HG03139 (cell line): ENCODE measurements around the gene LMBRD2.
"Not testable (repeated sequence)": the region's sequence is repeated elsewhere in the genome, so short reads cannot be mapped to it uniquely, and the experiment has no call there.

ENCODE experiments used
- ATAC-seq: cut with Tn5 transposase; IDR thresholded peaks from one replicate; pipeline ENCODE4 v1.9.1; 2021; ENCODE audit not compliant: unreplicated experiment

The LMBRD2 gene

DNA sequence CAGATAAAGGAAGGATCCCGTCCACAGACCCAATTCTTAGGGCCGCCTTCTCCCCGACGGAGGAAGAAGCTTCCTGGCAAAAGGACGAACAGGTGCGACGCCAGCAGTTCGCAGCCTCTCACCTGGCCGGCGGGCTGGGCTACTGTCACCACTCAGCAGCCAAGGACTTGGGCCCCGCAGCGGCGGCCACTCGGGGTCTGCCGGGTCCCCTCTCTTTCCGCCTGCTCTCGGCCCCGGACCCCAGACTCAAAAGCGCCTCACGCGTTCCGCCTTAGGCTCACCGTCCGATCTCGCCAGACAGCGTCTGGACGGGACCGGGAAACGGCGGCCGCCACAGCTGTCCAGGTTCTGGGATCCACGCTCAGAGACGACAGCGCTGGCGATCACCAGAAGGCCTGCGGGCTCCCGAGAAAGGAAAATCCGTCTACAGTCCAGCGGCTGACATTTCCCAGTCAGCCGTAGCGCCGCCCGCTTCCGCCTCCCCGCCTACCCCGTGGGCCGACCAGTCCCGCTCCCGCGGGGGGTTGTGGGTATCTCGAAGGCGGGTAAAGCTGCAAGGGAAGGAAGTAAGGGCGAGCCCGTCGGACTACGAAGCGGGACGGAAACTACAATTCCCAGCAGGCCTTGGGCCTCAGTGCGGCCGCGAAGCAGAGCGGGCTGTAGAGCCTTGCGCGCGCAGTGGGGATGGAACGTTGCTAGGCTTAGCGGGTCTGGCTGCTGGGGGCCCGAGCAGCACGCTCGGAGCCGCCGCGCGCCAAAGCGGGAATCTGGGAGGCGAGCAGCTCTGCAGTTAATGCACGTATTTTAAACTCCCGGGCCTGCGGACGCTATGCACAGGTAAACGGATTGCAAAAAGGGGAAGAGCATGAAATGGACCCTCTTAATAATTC lies at the start of gene LMBRD2, which contains the start of gene SKP2:
Gene LMBRD2, minus strand, starts transcription at position 454 of the 890 bp plus-strand sequence. CDS start 8,538 bp downstream, outside the sequence.
Gene SKP2, plus strand, starts transcription at position 678 of the 890 bp plus-strand sequence. Its CDS starts 152 bp downstream, at position 830.
- peak; percentile 97 for ATAC-seq

DNA sequence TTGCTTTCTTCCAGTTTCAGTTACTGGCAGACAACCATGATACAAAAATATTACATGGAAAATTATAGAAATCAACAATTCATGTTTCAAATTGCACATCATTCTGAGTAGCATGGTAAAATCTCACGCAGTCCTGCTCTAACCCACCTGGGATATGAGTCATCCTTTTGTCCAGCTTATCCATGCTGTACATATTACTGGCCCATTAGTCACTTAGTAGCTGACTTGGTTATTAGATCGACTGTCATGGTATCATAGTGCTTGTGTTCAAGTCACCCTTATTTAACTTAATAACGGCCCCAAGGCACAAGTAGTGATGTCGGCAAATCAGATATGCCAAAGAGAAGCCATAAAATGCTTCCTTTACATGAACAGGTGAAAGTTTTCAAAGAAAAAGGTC lies 48.8 kb upstream of the LMBRD2 start:
- ATAC-seq, result no peak

DNA sequence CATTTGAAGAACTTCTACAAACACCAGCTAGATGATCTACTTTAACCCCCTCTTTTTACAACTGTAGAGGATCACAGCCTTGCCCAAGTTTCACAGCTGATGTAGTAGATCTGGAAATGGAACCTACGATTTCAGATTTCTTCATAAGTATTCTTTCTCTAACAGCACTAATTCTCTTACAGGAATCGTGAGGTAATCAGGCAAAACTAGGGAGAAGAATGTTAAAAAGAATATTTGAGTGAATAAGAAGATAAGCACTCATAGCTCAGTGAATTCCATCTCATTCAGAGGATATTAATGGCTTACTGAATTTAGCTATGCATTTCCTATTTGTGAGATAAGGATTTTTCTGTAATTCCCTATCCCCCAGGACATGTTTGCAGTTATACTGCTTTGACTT lies 47.9 kb upstream of the LMBRD2 start:
- ATAC-seq, result no peak

DNA sequence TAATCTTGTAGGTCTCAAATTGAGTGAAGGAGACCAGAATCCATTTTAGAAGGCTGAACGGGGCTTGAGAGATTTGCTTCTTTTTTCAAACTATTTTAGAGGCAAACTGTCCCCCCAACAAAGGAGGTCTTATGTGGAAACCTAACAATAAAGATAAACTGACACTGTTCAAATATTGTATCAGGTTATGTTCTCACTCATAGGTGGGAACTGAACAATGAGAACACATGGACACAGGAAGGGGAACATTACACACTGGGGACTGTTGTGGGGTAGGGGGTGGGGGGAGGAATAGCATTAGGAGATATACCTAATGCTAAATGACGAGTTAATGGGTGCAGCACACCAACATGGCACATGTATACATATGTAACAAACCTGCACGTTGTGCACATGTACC lies 47.1 kb upstream of the LMBRD2 start:
- not testable (repeated sequence) for ATAC-seq

DNA sequence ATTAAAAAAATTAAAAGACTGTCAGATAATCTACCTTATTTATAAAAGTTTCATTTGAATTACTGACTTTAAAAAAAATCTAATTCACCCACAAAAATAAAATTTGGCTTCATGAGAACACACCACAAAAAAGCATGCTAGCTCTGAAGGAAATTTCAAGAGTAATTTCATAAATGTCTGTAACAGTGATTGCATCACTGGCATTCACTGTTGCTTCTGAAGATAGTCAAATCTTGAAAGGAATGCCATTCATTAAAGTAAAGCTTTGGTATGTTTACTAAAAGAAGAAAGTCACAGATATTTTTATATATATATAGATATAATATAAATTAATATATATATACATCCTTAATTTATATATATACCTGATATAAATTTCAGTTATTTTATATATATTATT lies 46.6 kb upstream of the LMBRD2 start:
- no peak for ATAC-seq

DNA sequence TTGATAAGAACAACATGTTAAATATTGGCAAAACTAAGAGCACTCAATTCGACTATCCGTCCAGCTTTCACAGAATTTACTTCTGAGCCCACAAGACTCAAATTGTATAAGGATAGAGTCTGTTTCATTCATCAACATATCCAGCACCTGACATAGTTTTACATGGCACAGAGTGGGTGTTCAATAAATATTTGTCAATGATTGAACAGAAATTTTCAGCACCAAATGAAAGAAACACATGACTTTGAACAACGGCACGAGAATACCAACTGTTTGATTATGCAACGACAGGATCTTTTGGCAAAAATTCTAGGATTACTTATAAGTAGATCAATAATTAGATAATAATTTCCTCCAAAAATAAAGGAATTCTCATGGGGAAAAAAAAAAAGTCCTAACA lies 42.1 kb upstream of the LMBRD2 start:
- ATAC-seq, result no peak

DNA sequence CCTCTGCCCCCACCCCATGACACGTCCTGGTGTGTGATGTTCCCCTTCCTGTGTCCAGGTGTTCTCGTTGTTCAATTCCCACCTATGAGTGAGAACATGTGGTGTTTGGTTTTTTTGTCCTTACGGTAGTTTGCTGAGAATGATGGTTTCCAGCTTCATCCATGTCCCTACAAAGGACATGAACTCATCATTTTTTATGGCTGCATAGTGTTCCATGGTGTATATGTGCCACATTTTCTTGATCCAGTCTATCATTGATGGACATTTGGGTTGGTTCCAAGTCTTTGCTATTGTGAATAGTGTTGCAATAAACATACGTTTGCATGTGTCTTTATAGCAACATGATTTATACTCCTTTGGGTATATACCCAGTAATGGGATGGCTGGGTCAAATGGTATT lies 32.7 kb upstream of the LMBRD2 start:
- ATAC-seq, result not testable (repeated sequence)

DNA sequence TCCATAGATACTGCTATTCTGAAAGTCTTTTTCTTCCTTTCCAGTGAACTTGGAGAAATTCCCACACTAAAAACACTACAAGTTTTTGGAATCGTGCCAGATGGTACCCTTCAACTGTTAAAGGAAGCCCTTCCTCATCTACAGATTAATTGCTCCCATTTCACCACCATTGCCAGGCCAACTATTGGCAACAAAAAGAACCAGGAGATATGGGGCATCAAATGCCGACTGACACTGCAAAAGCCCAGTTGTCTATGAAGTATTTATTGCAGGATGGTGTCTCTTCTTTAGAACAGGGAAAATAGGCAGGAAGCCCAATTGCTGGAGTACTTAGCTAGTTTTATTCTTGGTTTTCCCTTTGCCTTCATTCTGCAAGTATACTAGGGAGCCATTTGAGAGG lies 30.1 kb upstream of the LMBRD2 start:
- ATAC-seq, result no peak

DNA sequence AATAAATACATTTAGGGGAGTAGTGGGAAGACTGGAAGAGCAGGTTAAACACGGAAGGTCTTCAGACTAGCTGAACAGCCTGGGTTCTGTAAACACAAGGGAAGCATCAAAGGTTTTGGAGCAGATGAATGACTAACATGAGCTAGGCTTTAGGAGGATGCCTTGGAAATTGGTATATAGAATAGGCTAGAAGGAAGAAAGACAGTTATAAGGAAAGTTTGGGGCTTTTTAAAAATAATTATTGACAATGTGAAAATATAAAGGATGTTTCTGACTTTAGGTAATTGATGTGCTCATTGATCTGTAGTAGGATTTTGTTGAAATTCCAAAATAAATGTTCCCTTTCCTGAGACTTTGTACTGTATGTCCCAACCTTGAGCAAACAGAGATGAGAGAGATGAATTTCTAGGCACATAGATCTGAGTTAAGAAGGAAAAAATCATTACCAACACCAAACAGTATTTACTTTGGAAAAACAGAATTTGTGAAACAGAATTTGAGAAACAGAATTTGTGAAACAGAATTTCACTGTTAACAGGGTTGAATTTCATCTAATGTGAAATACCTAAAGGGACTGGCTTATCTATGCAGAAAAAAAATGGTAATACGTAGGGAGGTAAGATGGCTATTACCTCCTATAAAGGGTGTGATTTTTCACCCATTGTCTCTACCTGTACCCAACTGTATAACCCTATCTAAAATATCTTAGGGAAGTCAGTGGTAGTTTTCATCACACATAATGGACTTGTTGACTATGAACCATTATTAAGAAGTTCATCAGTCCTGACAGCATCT lies 29.1 kb upstream of the LMBRD2 start:
- no peak for ATAC-seq

DNA sequence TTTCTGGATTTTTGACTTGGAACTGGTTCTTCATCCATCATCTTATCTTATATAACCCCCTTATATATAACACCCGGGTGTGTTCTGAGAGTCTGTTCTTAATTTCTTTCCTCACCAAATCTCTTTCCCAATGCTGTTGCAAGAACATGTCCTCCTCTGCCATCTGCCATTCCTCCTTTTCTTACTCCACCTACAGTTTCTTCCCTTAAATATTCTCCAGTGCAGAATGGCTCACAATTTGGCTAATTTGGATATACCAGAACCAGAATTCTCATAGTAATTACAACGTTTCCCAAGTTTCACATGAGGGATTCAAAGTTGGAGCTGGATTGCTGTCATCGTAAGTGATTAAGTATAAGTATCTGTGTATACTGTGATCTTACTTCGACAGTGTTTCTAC lies 28.3 kb upstream of the LMBRD2 start:
- no peak for ATAC-seq

DNA sequence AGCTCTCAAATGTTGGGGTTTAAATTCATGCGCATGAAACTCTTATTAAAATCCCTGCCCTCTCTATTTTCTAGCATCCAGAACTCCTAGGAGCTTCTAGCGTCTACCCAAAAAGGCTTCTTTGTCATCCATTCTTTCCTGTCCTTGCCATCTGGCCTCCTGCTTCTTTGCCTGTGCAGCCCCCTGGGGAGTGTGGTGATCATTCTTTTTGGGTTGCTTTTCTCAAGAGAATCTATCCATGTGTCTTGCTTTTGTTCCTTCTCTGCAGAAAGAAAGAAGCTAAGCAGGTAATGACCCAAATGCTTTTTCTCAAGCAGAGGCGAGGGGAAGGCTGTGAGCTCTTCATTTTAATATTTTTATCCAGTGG lies 26.8 kb upstream of the LMBRD2 start:
- ATAC-seq, result no peak

DNA sequence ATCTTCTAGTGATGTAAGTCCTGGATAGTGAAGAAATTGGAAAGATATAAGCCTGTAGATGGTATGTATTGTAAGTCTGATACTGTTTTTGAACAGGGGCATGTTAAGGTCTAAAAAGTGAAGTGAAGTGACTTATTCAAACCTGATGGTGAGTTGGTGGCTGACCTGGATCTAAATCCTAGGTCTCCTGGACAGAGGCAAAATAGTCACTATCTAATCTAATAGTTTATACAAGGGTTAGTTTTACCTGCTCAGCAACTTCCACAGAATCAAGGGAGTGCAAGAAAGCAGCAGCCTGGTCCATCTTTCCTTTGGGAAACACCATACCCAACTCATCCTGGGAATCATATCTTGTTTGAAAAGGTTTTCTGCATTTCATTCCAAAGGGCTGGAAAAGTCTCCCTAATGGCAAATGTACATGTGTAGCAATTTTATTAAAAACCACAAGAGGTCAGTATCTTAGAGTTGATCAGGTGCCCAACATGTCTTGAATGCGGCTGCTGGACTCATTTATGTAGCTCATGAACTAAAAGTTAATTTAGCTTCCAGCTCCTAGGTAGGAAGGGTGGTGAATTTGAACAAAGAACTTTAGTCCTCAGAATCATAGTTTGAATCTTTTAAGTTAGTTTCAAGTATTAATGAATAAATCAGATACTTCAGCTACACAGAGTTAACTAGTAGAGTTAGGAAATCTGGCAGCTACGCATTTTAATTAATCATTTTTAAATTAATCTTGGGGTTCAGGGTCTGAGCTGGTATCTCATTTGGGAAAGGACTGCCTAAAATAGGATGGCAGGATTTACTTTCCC lies 26.2 kb upstream of the LMBRD2 start:
- ATAC-seq, result no peak

DNA sequence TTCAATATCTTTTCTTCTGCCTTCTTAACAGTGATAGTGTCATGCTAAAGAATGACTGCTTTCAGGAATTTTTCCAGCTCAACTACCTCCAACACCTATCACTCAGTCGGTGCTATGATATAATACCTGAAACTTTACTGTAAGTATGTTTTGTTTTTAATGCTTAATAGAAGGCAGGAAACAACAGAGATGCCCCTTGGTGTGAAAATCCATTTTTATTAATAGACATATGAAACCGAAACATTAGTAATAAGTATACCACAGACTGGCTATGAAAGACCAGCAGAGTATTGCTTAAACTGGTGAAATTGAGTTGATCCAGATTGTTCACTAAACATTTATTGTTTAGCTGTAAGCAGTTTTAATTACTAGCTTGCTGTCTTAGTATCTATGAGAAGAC lies 25.5 kb upstream of the LMBRD2 start:
- ATAC-seq, result peak; percentile 95

DNA sequence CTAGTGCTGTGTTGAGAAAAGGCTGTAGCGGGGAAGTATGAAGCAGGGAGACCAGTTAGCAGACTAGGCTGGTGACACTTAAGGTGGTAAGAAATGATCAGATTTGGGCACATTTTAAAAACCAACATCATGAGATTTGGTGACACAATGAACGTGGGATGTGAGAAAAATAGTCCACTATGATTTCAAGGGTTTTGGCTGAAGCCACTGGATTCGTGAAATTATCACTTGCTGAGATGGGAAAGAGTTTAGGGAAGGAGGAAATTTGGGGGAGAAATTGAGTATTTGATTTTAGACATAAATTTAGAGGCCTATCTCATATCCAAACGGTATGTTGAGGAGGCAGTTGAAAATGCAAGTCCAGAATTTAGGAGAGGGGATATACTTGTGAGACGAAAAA lies 23.4 kb upstream of the LMBRD2 start:
- no peak for ATAC-seq

DNA sequence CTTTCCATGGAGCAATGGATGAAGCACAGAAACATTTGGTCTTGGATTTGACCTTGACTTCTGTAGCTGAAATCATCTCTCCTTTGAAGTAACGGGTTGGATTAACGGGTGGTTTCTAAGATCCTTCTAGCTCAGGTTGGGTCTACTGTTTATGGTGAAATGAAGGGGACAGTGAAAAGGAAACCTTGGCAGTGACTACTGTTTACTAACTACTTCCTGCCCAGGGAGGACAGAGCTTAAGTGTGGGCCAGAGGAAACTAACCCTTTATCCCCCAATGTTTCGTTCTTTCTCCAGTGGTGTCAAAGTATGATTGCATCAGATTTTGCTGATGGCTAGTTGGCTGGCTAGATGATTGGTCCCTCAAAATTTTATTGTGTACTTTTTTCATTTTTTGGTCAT lies 22.4 kb upstream of the LMBRD2 start:
- no peak for ATAC-seq

DNA sequence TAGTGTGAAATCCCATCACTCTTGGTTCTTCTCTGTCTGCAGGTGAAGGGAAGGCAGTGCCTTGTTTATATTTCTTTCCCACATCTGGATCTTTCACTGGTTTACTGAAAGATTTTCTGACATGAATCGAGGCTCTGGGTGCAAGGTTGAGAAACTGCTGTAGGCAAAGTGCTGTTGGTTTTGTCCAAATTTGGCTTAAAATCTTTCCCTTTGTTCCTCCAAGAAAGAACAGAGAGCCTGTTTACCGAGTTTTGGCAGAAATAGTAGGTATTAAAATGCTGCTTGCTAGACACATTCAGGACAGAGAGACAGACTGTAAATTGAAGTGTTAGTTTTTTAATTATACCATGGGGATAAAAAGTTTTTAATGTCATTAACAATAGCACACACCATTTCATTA lies 21.7 kb upstream of the LMBRD2 start:
- no peak for ATAC-seq

DNA sequence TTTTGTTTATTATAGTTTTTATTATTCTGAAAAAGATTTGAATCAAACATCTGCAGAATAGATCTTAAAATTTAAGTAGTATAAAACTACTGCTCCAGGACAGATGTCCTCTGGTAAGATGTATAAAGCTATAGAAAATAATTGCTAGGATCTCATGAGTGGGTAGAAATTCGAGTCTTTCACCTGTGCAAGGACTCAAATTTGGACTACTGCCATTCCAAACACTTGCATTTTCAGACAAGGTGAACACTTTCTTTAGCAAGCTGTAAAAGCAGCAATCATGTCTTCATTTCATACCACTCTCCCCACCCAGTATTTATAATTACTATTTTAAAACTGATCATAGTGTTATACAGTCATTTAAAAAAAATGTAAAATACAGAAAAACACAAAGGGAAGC lies 20.9 kb upstream of the LMBRD2 start:
- ATAC-seq, result no peak

DNA sequence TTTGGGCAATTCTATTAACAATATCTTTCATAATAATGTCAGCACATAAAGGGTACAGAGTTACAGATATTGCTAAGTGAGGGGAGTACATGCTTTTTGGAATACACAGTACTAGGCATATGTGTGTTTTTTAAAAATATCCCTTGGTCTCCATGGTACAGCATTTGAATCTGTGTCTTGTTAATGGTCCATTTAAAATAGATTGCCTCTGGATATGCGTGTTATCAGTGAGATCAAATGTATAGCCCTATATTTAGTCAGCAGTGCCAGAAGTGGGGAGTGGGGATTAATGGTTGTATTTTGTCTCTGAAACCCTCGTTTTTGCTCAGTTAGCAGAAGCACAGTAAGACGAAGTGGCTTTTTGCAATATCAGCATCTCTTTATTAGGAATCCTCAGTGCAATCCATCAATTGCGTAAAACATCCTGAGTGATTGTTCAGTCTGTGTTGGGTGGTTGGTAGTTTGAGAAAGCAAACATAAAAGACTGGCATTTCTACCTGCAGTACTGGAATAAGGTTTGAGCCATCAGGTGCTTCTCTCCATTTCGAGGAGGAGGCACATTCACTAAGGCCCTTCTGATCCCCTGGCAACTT lies 19.2 kb upstream of the LMBRD2 start:
- no peak for ATAC-seq

DNA sequence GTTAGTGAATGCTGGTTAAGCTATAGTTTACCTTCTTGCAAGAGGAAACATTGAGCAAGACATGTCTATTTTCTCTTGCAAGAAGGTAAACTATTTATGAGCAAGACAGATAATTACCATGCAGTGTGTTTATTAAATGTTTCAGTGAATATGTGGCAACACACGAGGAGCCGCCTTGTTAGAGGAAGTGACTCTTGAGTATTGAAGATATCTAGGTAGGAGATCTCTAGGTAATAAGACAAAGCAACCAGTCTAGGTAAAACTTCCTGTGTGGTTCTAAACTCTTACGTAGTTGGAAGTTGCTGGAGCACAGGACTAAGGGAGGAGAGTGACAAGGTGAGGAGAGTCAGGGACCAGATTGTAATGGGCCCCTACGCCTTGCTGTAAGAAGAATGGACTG lies 17.1 kb upstream of the LMBRD2 start:
- ATAC-seq, result no peak

DNA sequence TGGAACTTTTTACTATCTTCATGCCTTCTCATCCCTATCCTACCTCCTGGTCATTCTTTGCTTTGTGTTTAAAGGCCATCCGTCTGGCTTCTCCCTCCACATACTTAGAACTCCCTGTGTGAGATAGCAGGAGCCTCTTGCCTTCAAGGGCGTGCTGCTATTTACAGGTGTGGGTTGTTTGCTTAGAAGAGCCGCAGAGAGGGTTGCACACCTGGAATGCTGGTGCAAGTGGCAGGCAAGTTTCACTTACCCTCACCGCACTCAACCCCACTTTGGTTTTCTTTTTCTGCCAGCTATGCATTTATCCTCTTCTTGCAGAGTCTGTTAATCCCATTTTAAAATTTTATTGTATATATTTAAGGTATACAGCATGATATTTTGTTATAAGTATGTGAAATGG lies 12.8 kb upstream of the LMBRD2 start:
- no peak for ATAC-seq
